NCI-H446 (cell line): Measurements from ENCODE around the gene S100A6.
"Not testable (repeated sequence)": the region's sequence is repeated elsewhere in the genome, so short reads cannot be mapped to it uniquely, and the experiment has no call there.

Experiments
- DNase-seq, 2 experiments: peaks; one replicate each; lab custom pipeline; 2025; lab: John Stamatoyannopoulos, UW

Gene S100A6

DNA sequence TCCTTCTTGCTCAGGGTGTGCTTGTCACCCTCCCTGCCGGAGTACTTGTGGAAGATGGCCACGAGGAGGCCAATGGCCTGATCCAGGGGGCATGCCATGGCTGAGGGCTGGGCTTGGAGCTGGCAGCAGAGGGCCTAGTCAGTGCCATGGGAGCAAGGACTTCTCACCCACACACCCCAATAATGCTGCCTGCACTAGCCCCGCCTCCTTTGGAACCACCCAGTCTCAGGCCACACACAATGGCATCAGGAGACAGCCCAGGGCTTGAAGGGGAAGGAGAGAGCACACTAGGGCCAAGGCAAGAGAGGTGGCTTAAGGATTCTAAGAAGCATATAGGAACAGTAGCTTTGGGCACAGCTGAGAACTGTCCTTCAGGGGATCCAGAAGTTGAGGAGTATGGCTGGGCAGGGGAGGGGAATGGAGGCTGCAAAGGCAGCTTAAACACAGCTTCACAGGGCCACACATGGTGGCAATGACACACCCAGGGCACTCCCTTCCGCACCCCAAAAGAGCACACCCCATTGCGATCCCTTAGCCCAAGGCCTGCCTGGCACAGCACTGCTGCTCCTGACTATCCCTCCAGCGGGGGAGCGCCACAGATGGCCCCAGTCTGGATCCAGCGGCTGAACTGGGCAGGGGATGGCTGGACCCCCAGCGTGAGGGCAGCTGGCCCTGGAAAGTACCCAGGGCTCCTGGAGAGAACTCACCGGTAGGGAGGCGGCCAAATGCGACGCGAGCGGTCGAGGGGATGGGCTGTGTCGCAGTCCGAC is at the start of gene S100A6:
Gene S100A6 (minus strand): TSS at position 750 of the 770 bp plus-strand sequence. CDS start 652 bp downstream, at position 98.
- peak in 1 of 2 experiments; percentile 59 for DNase-seq

DNA sequence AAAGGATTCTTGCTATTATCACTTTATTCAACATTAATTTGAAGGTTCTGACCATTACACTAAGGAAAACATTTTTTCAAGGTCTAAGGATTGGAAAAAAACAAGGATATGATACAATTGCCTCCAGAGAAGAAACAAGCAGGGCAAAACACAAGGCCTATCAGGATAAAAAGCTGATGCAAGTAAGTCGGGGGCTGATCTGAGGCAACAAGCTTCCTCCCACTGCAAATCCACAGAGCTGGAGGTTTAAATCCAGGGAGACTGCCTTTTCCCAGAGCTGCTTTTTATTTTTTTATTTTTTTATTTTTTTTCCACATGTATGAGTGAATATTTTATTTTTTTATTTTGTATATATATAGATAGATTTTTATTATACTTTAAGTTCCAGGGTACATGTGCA is 49.2 kb upstream of the S100A6 start:
- DNase-seq: no peak

DNA sequence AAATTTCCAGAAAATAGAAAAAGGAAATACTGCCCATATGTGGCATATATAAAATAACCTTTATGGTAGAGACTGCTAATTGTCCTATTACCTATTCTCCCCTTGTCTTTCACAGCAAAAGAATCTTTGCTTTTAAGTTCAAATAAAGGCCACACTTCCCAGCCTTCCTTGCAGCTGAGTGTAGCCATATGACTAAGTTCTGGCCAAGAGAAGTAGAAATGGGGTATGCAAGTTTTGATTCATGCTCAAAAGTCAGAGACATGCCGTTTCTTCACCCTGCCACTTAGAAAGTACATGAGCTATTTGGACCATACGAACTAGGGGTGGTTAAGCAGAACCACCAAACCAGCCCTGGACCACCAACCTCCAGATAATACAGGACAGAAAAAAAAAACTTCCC is 48.2 kb upstream of the S100A6 start:
- DNase-seq: no peak

DNA sequence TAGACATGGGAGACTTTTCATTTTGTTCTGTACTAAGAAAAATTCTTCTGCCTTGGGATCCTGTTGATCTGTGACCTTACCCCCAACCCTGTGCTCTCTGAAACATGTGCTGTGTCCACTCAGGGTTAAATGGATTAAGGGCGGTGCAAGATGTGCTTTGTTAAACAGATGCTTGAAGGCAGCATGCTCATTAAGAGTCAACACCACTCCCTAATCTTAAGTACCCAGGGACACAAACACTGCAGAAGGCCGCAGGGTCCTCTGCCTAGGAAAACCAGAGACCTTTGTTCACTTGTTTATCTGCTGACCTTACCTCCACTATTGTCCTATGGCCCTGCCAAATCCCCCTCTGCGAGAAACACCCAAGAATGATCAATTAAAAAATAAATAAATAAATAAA is 47.7 kb upstream of the S100A6 start:
- DNase-seq: not testable (repeated sequence)

- not testable (repeated sequence) for DNase-seq
Observed at GRCh38 chr1:153582836-153583235, 47.0 kb upstream of the S100A6 start.

GRCh38 chr1:153578936-153579335 is 43.1 kb upstream of the S100A6 start:
- DNase-seq: no peak

DNA sequence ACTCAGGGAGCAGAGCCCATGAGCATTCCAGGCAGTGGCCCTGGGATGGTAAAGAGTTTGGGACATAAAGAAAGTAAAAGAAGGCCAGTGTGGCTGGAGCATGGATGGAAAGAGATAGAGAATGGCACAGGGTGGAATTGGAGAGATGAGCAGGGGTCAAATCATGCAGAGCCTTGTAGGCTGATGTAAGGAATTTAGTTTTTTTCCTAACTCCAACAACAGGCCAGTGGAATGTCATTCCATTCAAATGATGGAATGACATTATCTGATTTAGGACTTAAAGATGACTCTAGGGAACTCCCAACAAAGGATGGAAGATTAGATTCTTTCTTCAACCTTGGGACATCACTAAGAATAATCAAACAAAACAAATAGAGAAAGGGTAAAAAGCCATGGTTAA is 42.7 kb upstream of the S100A6 start:
- DNase-seq: no peak

DNA sequence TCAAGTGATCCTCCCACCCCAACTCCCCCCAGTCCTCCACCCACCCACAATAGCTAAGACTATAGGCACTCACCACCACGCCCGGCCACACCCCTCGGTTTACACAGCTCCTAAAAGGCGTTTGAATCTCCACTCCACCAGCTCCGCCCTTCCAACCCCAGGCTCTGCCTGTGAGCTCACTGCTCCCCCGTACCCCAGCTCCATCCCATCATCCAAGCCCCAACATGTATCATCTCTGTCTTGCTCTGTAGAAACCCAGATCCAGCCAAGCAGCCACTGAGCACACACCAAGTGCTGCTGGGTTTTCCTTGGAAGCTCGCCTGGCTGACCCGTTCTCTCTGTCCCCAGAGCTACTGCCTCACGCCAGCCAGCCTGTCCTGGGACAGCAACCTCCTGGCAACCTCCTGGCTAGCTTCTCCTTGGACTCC is 41.8 kb upstream of the S100A6 start:
- no peak for DNase-seq

DNA sequence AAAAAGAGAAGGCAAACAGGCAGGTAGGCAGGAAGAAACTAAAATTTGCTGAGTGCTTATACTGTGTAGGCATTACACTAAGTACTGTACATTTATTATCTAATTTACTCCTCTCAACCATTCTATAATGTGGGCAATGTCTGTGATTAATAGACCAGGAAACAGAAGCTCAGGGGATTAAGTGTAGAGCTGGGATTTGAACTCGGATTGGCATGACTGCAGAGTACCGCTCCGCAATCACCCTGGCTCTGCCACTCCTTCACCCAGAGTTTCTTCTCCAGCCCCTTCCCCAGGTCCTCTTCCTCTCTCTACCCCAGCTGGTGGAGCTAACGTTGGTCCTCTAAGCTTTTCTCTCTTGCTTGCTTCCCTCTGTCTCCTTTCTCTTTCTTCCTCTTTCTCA is 41.3 kb upstream of the S100A6 start:
- DNase-seq: no peak

GRCh38 chr1:153575497-153575896 is 39.7 kb upstream of the S100A6 start:
- not testable (repeated sequence) for DNase-seq

DNA sequence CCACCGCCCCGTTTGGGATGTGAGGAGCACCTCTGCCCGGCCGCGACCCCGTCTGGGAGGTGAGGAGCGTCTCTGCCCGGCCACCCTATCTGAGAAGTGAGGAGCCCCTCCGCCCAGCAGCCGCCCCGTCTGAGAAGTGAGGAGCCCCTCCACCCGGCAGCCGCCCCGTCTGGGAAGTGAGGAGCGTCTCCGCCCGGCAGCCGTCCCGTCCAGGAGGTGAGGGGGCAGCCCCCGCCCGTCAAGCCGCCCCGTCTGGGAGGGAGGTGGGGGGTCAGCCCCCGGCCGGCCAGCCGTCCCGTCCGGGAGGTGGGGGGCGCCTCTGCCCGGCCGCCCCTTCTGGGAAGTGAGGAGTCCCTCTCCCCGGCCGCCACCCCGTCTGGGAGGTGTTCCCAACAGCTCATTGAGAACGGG is 39.3 kb upstream of the S100A6 start:
- DNase-seq: not testable (repeated sequence)

DNA sequence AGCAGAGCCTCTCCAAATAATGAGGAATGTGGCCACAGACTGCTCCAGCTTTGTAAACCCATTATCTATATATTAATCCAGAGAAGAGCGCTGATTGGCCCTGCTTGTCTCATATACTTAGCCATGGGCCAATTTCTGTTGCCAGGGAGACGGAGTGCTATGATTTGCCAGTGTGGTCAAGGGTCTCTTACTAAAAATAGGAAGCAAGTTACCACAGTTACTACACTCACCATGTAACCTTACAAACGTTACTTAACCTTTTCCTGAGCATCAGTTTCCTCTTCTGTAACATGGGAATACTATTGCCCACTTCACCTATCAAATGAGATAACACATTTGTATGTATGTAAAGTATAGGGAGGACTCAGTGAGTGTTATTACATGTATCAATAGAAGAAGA is 37.6 kb upstream of the S100A6 start:
- no peak for DNase-seq

- peak; percentile 32 to 75 for DNase-seq
Observed at GRCh38 chr1:153572569-153573015, 36.8 kb upstream of the S100A6 start.

DNA sequence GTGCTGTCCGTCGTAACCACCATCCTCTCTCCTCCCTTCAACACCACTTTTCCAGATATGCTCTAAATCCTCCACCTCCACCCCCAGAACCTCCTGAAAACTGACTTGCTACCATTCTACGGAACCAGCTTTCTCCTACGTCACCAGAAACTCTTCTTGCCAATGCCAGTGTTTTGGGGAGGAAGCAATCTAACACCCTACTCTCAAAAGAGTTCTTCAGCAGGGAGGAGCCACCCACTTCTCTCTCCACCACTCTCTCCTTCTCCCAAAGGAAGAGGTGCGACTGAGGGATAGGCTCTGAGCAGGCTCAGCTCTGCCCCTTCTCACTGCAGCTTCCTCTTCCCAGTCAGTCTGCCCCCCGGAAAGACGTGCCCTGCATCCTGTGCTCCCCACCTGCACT is 35.9 kb upstream of the S100A6 start:
- no peak for DNase-seq

- DNase-seq: no peak
Observed at GRCh38 chr1:153570874-153571273, 35.1 kb upstream of the S100A6 start.

GRCh38 chr1:153569465-153569864 is 33.7 kb upstream of the S100A6 start:
- no peak for DNase-seq

DNA sequence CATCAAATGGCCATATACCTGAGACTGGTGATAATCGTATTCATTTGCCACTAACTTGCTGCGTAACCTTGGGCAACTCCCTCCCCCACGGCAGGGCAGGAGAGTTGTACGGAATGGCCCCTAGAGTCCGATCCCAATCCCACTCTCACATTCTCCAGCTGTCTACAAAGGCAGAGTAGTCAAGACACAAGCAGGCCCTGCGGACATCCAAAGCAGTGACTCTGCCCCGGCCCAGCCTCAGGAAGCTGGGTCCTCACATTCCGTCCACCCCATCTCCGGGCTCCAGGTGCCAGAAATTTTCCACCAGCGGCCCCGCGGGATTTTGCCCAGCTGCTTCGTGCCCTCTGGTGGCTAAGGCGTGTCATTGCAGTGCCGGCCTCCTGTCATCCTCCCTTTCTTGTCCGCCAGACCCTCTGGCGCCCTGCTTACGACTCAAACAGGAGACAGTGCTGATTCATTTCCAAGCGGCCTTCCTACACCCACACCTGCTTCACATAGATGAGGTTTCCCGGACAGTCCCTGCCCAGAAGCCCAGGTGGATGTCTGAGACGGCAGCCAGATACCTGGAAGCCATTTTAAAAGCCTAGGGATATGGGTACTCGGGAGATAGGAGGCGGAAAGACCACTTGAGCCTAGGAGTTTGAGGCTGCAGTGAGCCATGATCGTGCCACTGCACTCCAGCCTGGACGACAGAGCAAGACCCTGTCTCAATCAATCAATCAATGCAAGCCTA is 32.7 kb upstream of the S100A6 start:
- DNase-seq: peak; percentile 90 to 93

DNA sequence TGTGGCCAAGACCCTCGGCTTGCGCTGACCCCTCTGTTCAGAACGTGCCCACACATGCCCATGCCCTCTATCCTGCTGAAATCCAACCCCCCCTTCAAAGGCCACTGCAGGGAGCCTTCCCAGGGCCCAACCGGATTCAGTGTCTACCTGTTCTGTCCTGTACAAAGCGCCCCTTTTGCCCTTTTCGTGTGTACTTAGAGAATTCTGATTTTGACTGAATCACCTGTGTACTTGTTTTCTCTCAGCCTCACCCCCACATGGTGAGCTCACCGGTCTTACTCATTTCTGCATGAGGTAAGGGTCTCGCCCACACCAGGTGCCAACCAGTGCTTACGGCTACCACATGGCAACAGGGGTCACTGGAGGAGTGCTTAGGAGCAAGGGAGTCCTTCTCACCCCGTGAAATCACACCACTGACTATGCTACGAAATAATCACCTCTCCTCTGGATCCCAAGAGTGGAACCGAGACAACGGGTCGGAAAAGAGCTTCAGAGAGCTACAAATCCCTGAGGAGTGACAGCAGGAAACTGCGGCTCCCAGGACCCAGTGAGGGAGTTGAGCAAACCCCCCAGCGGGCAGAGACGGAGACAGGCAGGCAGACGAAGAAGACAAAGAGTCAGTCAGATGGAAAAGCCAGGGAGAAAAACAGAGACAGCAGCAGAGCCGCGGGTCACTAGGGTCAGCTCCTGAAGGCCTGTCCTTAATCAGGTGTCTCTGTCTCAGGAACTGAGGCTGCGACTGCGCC is 32.0 kb upstream of the S100A6 start:
- peak in 1 of 2 experiments; percentile 63 for DNase-seq

GRCh38 chr1:153566414-153567371 is 30.9 kb upstream of the S100A6 start:
- DNase-seq: peak; percentile 99

DNA sequence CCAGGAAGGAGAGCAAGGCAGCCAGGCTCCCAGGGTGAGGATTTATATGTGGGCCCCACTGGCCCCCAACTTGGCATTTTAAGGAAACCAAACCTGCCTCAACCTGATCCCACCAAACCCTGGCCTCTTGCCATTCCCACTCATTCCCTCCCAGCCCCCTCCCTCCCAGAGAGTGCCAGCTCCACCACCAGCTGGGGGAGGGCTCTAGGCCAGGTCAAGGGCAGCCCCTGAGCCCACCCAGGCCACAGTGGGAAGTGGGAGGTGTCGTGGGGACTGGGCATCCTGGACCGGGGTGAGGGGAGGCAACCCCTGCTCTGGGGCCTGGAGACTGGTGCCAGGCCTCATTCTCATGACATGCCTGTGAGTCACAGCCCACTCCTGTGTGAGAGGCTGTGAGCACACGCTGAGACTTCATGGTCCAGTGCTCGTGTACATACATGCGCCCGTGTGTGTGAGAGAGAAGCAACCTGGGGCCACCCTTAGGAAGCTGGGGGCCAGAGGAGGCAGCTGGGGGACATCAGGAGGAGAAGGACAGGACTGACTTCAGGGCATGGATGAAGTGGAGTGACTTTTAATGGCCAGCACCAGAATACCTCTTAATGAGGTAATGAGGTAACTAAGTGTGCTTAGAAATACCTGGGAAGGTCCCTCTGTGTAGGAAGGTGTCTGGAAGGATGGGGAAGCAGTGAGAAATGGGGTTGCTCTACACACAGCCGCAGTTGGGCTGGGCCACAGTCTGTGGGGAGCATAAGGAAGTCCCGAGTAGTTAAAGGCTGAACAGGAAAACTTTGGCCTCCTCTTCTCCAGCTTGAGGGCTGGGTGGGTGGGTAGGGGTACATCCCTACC is 30.0 kb upstream of the S100A6 start, which contains the start of gene S100A2:
Gene S100A2 (minus strand): TSS at position 316 of the 846 bp plus-strand sequence. CDS start 1,967 bp downstream, outside the sequence.
- peak; percentile 93 to 96 for DNase-seq
